ENCODE measurements around the gene ACTN3.
"Not testable (repeated sequence)": the region's sequence is repeated elsewhere in the genome, so short reads cannot be mapped to it uniquely, and the experiment has no call there.

The ACTN3 gene
- 0.35 to 0.48 reads per million in 2 donors for total RNA-seq

- peak; percentile 15 for DNase-seq
Measured at GRCh38 chr11:66546368-66546965, at the start of gene ACTN3. TSS of gene ACTN3 (plus strand) at chr11:66546903. CDS start at chr11:66546938, 35 bp downstream.

GRCh38 chr11:66497206-66497605 is 49.5 kb upstream of the ACTN3 start:
- DNase-seq: no peak

GRCh38 chr11:66498506-66498905 is 48.2 kb upstream of the ACTN3 start:
- no peak for DNase-seq

- no peak for DNase-seq
Measured at GRCh38 chr11:66505276-66505816, 41.4 kb upstream of the ACTN3 start.

DNA sequence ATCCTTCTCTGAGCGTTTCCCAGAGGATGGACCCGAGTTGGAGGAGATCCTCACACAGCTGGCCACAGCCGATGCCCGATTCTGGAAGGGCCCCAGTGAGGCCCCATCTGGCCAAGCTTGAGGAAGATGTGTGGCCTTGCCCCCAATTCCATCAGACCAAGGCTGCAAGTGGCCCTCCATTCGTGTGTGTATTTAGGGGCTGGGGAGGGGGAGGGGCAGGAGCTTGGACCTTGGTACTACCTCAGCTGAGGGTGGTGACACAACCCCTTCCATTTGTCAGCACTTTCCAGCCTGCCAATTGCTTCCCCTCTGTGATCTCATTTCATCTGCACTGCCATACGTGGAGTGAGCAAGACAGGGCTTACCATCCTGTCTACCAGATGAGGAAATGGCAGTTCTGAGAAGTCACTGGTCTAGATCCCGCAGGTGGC is 37.6 kb upstream of the ACTN3 start:
- no peak for DNase-seq

DNA sequence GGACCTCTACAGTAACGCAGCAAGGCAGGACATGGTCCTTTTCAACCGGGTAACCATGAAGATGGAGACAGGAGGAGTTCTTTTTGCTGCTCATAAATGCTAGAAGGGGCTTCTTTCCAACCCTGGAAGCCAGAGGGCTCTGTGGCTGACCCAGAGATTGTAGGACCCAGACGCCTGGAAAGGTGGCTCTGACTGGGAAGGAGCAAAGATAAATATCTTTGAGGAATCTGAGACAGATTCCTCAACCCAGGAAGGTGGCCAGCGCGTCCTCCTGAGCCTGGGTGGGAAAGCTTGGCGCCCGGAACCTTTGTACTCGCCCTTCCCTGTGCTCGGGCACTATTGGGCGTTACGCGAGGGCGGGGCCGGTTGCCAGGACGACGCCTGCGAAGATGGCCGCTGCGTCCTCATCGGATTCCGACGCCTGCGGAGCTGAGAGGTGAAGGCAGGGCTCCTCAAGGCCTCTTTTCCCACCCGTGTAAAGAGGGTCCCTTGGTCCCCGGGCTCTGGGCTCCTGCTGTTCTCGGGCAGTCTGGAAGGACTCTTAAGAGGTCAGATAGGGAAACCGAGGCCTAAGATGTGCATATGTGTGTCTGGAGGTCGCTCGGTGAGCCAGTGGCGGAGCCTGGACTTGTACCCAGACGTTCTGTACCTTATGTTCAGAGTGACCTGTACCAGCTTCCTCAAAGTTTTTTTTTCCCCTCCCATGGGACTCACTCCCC is 36.3 kb upstream of the ACTN3 start, which contains the start of gene BBS1:
BBS1 (plus strand) TSS at position 365 of the 719 bp plus-strand sequence; CDS start at position 390, 25 bp downstream.
- peak; percentile 73 for DNase-seq

GRCh38 chr11:66510990-66511339 is 35.7 kb upstream of the ACTN3 start:
- DNase-seq: no peak

- no peak for DNase-seq
Measured at GRCh38 chr11:66523611-66524010, 23.1 kb upstream of the ACTN3 start.

DNA sequence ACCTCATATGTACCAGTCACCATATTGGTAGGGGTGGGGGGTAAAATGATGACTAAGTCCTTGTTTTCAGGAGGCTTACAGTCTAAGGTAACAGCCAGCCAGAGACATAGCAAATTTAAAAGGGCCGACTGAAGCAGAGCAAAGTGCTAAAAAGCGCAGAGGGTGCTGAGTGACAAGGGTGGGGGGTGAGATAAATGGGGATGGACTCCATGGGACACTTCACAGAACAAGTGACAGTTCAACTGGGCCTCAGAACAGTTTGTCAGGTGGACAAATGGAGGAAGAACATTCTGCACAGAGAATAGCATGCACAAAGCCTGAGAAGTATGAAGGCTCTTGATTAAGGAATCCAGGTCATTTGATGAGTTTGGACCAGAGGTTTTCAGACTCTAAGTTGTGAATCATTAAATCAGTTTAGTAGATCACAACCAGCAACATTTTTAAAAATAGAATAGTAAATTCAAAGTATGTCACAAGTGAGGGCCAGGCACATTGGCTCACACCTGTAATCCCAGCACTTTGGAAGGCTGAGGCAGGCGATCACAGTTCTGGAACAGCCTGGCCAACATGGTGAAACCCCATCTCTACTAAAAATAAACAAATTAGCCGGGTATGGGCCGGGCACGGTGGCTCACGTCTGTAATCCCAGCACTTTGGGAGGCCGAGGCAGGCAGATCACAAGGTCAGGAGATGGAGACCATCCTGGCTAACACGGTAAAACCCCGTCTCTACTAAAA is 22.2 kb upstream of the ACTN3 start:
- no peak for DNase-seq

GRCh38 chr11:66529069-66529468 is 17.6 kb upstream of the ACTN3 start:
- no peak for DNase-seq

GRCh38 chr11:66529655-66530054 is 17.0 kb upstream of the ACTN3 start:
- no peak for DNase-seq

DNA sequence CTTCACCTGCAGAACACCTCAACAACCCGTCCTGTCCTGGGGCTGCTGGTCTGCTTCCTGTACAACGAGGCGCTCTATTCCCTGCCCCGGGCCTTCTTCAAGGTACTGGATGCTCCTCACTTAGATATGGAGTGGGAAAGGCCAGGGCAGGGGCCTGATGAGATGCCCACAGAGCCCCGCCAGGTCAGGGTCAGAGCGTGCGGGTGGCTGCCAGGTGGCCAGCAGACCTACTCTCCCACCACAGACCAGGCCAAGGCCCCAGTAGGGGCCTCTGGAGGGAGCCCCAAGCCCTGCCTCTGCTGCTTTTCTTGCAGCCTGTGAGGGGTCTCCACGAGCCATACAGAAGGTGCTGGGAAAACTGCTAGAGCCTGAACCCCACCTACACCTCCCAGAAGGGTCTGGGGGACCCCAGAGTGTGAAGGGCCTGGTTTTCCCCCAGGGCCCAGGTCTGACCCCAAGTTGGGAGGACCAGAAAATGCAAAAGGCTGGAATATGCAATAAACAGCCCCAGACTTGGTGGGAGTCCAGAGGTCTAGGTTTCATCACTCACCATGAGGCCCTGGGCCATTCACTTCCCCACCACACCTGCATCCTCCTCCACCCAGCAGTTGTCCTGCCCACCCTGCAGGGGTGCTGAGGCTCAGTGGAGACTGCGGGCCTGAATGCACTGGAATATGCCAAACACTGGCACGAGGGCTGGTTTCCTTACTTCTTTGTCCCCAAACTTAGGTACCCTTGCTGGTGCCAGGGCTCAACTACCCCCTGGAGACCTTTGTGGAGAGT is 15.6 kb upstream of the ACTN3 start:
- DNase-seq: no peak

DNA sequence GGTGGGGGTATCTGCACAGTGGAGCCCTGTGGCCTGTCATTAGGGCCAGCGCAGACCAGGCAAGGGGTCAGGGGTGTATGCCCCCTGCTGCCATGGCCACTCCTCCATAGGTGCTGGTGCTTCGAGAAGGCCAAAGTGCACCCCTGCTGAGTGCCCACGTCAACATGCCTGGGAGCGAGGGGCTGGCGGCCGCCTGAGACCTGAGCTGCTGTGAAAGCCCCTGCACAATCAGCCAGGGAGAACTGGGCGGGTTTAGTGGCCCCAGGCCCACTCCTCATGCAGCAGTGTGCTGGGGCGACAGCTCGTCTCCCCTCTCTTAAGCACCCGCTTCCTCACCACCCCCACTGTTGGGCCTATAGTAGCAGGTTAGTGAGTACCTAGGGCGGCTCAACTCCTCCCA is 14.9 kb upstream of the ACTN3 start:
- DNase-seq: no peak

DNA sequence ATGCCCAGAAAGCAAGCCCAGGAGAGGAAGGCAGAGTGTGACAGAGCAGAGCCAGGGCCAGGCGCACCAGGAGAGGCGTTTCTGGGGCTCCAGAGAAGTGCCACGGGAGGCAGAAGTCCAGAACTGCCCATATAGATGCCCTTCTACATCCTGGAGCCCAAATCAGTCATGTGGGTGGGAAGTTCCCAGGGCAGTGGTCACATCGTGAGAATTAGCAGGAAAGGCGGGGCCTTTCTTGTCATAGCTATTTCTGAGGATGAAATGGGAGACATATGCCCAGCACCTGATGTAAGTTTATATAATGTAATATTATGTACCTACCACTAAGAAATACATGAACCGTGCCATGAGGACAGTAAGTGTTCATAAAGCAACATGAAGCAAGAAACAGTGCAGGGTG is 13.9 kb upstream of the ACTN3 start:
- no peak for DNase-seq

- no peak for DNase-seq
Measured at GRCh38 chr11:66539170-66539869, 7.4 kb upstream of the ACTN3 start.

- DNase-seq: no peak
Measured at GRCh38 chr11:66539870-66540213, 6.9 kb upstream of the ACTN3 start.

DNA sequence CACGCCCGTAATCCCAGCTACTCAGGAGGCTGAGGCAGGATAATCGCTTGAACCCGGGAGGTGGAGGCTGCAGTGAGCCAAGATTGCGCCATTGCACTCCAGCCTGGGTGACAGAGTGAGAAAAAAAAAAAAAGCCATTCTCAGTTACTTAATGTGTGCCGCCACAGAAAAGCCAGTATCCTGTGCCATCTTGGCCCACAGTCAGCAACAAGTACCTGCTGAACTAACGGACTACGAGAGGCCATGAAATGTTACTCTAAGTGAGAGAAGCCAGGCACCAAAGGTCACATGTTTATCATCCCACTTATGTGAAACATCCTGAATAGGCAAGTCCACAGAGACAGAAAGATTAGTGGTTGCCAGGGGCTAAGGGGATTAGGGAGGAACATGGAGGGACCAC is 6.1 kb upstream of the ACTN3 start:
- DNase-seq: not testable (repeated sequence)

GRCh38 chr11:66541892-66542291 is 4.8 kb upstream of the ACTN3 start:
- no peak for DNase-seq

GRCh38 chr11:66542362-66542761 is 4.3 kb upstream of the ACTN3 start:
- no peak for DNase-seq

DNA sequence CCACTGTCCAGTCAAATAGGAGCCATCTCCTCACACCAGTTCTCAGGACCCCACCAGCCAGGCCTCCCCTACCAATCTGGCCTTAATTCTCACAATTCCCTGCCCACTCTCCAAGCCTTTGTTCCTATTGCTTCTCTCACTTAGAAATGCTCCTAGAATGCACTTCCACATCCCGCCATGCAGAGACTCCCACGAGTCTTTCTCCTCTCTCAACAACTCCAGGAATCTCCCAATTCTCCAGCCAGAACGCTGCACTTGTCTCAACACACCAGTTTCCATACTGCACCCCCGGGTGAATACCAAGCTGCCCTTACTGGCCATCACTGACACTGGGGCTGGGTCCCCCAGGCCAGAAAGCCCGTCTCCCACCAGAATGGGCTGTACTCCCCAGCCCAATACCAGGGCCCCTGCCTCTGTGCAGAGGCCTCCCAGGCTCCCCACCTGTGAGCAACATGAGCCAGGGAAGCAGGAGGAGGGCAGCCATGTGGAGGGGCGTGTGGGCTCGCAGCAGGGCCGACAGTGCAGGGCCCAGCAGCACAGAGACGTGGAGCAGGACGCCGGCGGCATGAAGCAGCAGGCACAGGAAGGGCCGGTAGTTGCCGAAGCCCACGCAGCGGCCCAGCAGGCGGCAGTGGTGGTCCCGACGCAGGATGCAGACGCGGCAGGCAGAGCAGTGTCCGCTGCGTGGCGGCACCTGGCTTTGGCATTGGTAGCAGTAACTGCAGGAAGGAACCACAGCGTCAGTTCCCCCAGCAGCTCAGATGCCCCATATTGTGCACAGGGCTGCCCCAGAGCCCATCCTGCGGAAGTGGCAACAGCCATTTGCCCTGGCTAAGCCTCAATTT is 3.2 kb upstream of the ACTN3 start:
- peak; percentile 45 for DNase-seq

DNA sequence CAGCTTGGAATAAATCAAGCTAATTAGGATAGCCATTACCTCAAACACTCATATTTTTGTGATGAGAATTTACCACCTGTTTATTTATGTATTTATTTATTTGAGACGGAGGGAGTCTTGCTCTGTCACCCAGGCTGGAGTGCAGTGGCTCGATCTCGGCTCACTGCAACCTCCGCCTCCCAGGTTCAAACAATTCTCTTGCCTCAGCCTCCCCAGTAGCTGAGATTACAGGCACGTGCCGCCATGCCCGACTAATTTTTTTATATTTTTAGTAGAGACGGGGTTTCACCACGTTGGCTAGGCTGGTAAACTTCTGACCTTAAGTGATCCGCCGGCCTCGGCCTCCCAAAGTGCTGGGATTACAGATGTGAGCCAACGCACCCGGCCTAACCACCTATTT is 1.8 kb upstream of the ACTN3 start:
- DNase-seq: not testable (repeated sequence)
